PC-9 (cell line): ENCODE measurements around the gene RNU4-1. TPM values are rescaled to one million over a fixed set of nuclear protein-coding genes. Genes with fewer than 3 reads are reported as not detected.
A peak's percentile ranks its signal among the peaks of the same experiment; 100 is the strongest.

ENCODE experiments used
- BruUV-seq: library from RNA; stranded (reverse); fragments of 400-500 nt; replicated peaks from 2 replicates; lab custom pipeline; 2021; lab: Mats Ljungman, UMichigan
- CTCF ChIA-PET: fragments of 300-600 bp; sonication (Branson Sonifier 250); formaldehyde crosslinking; loops from one replicate; lab custom pipeline; 2022; ENCODE audit warnings: antibody characterized with exemption; lab: Charles Lee
- POLR2A ChIA-PET: fragments of 300-600 bp; sonication (Branson Sonifier 250); formaldehyde crosslinking; loops from one replicate; lab custom pipeline; 2022; ENCODE audit warnings: antibody characterized with exemption; ENCODE audit not compliant: unreplicated experiment; lab: Charles Lee
- DNase-seq, 2 experiments: peaks; one replicate each; pipeline versions ENCODE4 v3.0.0 to v3.0.0-alpha.2; 2015 to 2022; ENCODE audit warnings: mixed read lengths in 1 of 2
- H2AFZ ChIP-seq: fragments of 200-600 bp; sonication (generic); 2 replicates; pipeline ENCODE4 v1.8.1; 2017; ENCODE audit warnings: antibody characterized with exemption
- H3F3A ChIP-seq: fragments of 200-600 bp; sonication (generic); 2 replicates; pipeline ENCODE4 v1.8.1; 2017; ENCODE audit warnings: antibody characterized with exemption, mild to moderate bottlenecking, low read depth; ENCODE audit not compliant: insufficient read depth
- H3K27ac ChIP-seq: fragments of 200-600 bp; sonication (generic); 2 replicates; pipeline ENCODE4 v1.6.1; 2016; ENCODE audit warnings: mixed run types
- H3K27me3 ChIP-seq: fragments of 200-600 bp; sonication (generic); 2 replicates; pipeline ENCODE4 v1.6.1; 2016; ENCODE audit warnings: low read depth, mixed run types; ENCODE audit not compliant: insufficient read depth
- H3K36me3 ChIP-seq: fragments of 200-600 bp; sonication (generic); 2 replicates; pipeline ENCODE4 v1.6.1; 2016; ENCODE audit warnings: low read depth, mixed run types
- H3K4me1 ChIP-seq: fragments of 200-600 bp; sonication (generic); replicated peaks from 2 replicates; pipeline ENCODE4 v1.6.1; 2016; ENCODE audit warnings: mixed run types; ENCODE audit not compliant: insufficient read depth
- H3K4me2 ChIP-seq: fragments of 200-600 bp; sonication (generic); 2 replicates; pipeline ENCODE4 v1.6.1; 2017; ENCODE audit warnings: mixed run types
- H3K4me3 ChIP-seq: fragments of 200-600 bp; sonication (generic); 2 replicates; pipeline ENCODE4 v1.6.1; 2016; ENCODE audit warnings: mixed run types
- H3K79me2 ChIP-seq: fragments of 200-600 bp; sonication (generic); 2 replicates; pipeline ENCODE4 v1.6.1; 2017; ENCODE audit warnings: low read depth, mixed run types
- H3K9me2 ChIP-seq: fragments of 200-600 bp; sonication (generic); 2 replicates; pipeline ENCODE4 v1.8.1; 2017; ENCODE audit warnings: mild to moderate bottlenecking; ENCODE audit not compliant: insufficient read depth
- H3K9me3 ChIP-seq: fragments of 200-600 bp; sonication (generic); 2 replicates; pipeline ENCODE4 v1.8.1; 2016; ENCODE audit warnings: low read depth; ENCODE audit not compliant: insufficient read depth
- H4K20me1 ChIP-seq: fragments of 200-600 bp; sonication (generic); 2 replicates; pipeline ENCODE4 v1.8.1; 2017; ENCODE audit not compliant: insufficient read depth
- CTCF ChIP-seq: fragments of 200-600 bp; sonication (generic); conservative IDR thresholded peaks from 2 replicates; pipeline ENCODE4 v1.6.1; 2017; ENCODE audit warnings: mixed run types, antibody characterized with exemption, mild to moderate bottlenecking, moderate library complexity
- EZH2 ChIP-seq: fragments of 200-600 bp; sonication (generic); IDR thresholded peaks from 2 replicates; pipeline ENCODE4 v1.8.0; 2017; ENCODE audit warnings: antibody characterized with exemption, low read depth
- intact Hi-C: fragments of 100-400 bp; cut with micrococcal nuclease; formaldehyde crosslinking; loops from one replicate; pipeline ENCODE4 v1.10.0; 2022; ENCODE audit not compliant: unreplicated experiment
- total RNA-seq: library from RNA; stranded (reverse); gene quantifications from 2 replicates; pipeline ENCODE4 v1.2.3, GENCODE V29; 2021

The RNU4-1 gene
- total RNA-seq, 1 experiment from 2014 or later: 1,857 TPM

- intact Hi-C loops: no loop called here
- Histone ChIP-seq H3K36me3 (no peaks in the 10 kb centered on the region), H3K4me1 (no peaks in the 10 kb centered on the region), H2AFZ (no peak overlapping the region), H3K4me2 (no peak overlapping the region), H3K4me3 (no peak overlapping the region), H4K20me1 (no peaks in the 10 kb centered on the region), H3K27ac (no peak overlapping the region), H3K27me3 (no peaks in the 10 kb centered on the region), H3K79me2 (peaks cover 4% of the 10 kb centered on the region), H3F3A (0 out of 2 replicates have a peak, but pooled peaks cover 6% of the 10 kb centered on the region), H3K9me2 (no peaks in the 10 kb centered on the region), H3K9me3 (no peaks in the 10 kb centered on the region)
- no peak for DNase-seq
- no TSS peak for BruUV-seq
- TF ChIP-seq EZH2 (no peak), CTCF (no peak; the same call in 1 of the 2 replicates)
- POLR2A ChIA-PET: no interaction called here
- CTCF ChIA-PET: no interaction called here
These were observed 21.2 kb upstream of the RNU4-1 start for GRCh38 chr12:120314220-120314619.

GRCh38 chr12:120301962-120302815 lies 9.2 kb upstream of the RNU4-1 start, which contains the start of gene SIRT4:
Gene SIRT4 (plus strand): TSS chr12:120302321. CDS start chr12:120303562, 1,241 bp downstream.
- H3K4me2 ChIP-seq: peak within 1 kb of the TSS; percentile 92
- no peaks in the 10 kb centered on the region for H3K79me2 ChIP-seq
- peak; percentile 78 to 82 for DNase-seq
- no peaks in the 10 kb centered on the region for H3K27me3 ChIP-seq
- H3F3A ChIP-seq: no peaks in the 10 kb centered on the region
- H3K4me3 ChIP-seq: peak within 1 kb of the TSS; percentile 74
- ChIA-PET CTCF (interaction anchor here (0.7 to 1.3 kb wide), 9 partner anchors 8 to 414 kb away, joined by 3 to 15 read pairs (median 6); partner anchors contain the start of genes PLA2G1B, RNU4-1, RNU4-2 and RPLP0), POLR2A (interaction anchor here (0.6 to 1.3 kb wide), 6 partner anchors 9 to 680 kb away, joined by 3 to 14 read pairs (median 8); partner anchors contain the start of genes RNU4-1 and RNU4-2)
- BruUV-seq: TSS peak; percentile 67
- H4K20me1 ChIP-seq: no peaks in the 10 kb centered on the region
- no peaks in the 10 kb centered on the region for H3K4me1 ChIP-seq
- H3K9me3 ChIP-seq: no peaks in the 10 kb centered on the region
- no peak within 1 kb of the TSS for H3K27ac ChIP-seq
- no peaks in the 10 kb centered on the region for H3K36me3 ChIP-seq
- TF ChIP-seq EZH2 (no peak), CTCF (peak; percentile 85)
- H2AFZ ChIP-seq: peak within 1 kb of the TSS; percentile 100
- no peaks in the 10 kb centered on the region for H3K9me2 ChIP-seq
- intact Hi-C loops: loop anchor here (1.0 kb wide), 1 partner anchor 15 kb away; no protein-coding TSS in a partner anchor

- H3K4me2 ChIP-seq: peak overlapping the region; percentile 82
- H2AFZ ChIP-seq: peak overlapping the region; percentile 53
- no peak for TF ChIP-seq CTCF
- no peak for TF ChIP-seq EZH2
- H3K4me3 ChIP-seq: peak overlapping the region; percentile 64
- CTCF ChIA-PET: interaction anchor here (1.8 kb wide), 1 partner anchor 62 kb away, joined by 11 read pairs; no protein-coding TSS in a partner anchor
- H3K9me3 ChIP-seq: no peaks in the 10 kb centered on the region
- intact Hi-C loops: loop anchor here (2.0 to 5.0 kb wide), 2 partner anchors 24 to 175 kb away; partner anchors contain the start of gene RAB35
- H3K27ac ChIP-seq: peak overlapping the region; percentile 99
- TSS peak; percentile 98 for BruUV-seq
- H3K79me2 ChIP-seq: no peaks in the 10 kb centered on the region
- no peaks in the 10 kb centered on the region for H3K9me2 ChIP-seq
- no peaks in the 10 kb centered on the region for H3K27me3 ChIP-seq
- POLR2A ChIA-PET: interaction anchor here (0.5 to 2.5 kb wide), 8 partner anchors 12 to 1985 kb away, joined by 3 to 222 read pairs (median 4); partner anchors contain the start of gene RPLP0
- H4K20me1 ChIP-seq: no peaks in the 10 kb centered on the region
- peaks cover 36% of the 10 kb centered on the region for H3F3A ChIP-seq
- H3K36me3 ChIP-seq: no peaks in the 10 kb centered on the region
- DNase-seq: no peak
- H3K4me1 ChIP-seq: peaks cover 22% of the 10 kb centered on the region
These were observed 701 bp downstream of the RNU4-1 start for GRCh38 chr12:120292411-120292660.
